Esophagus (tissue), 2 donors: ENCODE results near the gene TEX36. TPM values are rescaled to one million over a fixed set of nuclear protein-coding genes. Genes with fewer than 3 reads are reported as not detected.

ENCODE experiments used
- H3K27ac ChIP-seq, 2 donors: one replicate each; pipeline ENCODE4 v1.5.1; 2013; ENCODE audit warnings: low read depth in 2 of 2, mild to moderate bottlenecking in 2 of 2, inconsistent platforms in 1 of 2, low read length in 1 of 2, moderate library complexity in 1 of 2
- H3K27me3 ChIP-seq, 2 donors: one replicate each; pipeline ENCODE4 v1.6.1; 2013; ENCODE audit warnings: low read length in 2 of 2, control low read depth in 1 of 2, mild to moderate bottlenecking in 1 of 2; ENCODE audit not compliant: insufficient read depth in 2 of 2, control insufficient read depth in 1 of 2
- H3K36me3 ChIP-seq, 2 donors: one replicate each; pipeline ENCODE4 v1.6.1; 2013; ENCODE audit warnings: low read length in 1 of 2; ENCODE audit not compliant: control insufficient read depth in 2 of 2, insufficient read depth in 2 of 2
- H3K4me1 ChIP-seq, 2 donors: one replicate each; pipeline ENCODE4 v1.6.1; 2013; ENCODE audit warnings: low read length in 1 of 2; ENCODE audit not compliant: control insufficient read depth in 2 of 2, insufficient read depth in 2 of 2
- H3K4me3 ChIP-seq, 2 donors: one replicate each; pipeline ENCODE4 v1.5.1; 2013; ENCODE audit warnings: low read length in 2 of 2, mild to moderate bottlenecking in 2 of 2, low read depth in 1 of 2, moderate library complexity in 1 of 2
- H3K9me3 ChIP-seq, 2 donors: one replicate each; pipeline ENCODE4 v1.6.1; 2013; ENCODE audit warnings: mild to moderate bottlenecking in 2 of 2, low read depth in 1 of 2, low read length in 1 of 2, moderate library complexity in 1 of 2; ENCODE audit not compliant: control insufficient read depth in 2 of 2, insufficient read depth in 1 of 2
- WGBS, 2 donors: extraction: QIAGEN DNeasy Blood & Tissue Kit; methylation state at CpG; one replicate each; pipeline ENCODE4 v1.1.7; 2013; 5-methylcytosine and 5-hydroxymethylcytosine counted together
- polyA plus RNA-seq, 2 donors: library from polyadenylated mRNA; stranded (reverse); fragments of 200-250 nt; gene quantifications; one replicate each; pipeline ENCODE4 v1.2.3, GENCODE V29; 2013
- donor health status: healthy with polysubstance abuse.
- donor health status: Bipolar disorder and iron deficiency.

The TEX36 gene
- polyA plus RNA-seq, 2 donors = not detected

- no peaks in the 10 kb centered on the region for H3K4me1 ChIP-seq
- no peaks in the 10 kb centered on the region for H3K36me3 ChIP-seq
- WGBS, 2 donors = 66 to 70% methylated on average over 7 of the region's 7 CpGs
- no peaks in the 10 kb centered on the region for H3K9me3 ChIP-seq
- no peak overlapping the region for H3K4me3 ChIP-seq
- no peak overlapping the region for H3K27ac ChIP-seq
- no peaks in the 10 kb centered on the region for H3K27me3 ChIP-seq
These were observed 44.4 kb downstream of the TEX36 start for GRCh38 chr10:125638555-125638954.

GRCh38 chr10:125637496-125637895 is 45.5 kb downstream of the TEX36 start:
- no peaks in the 10 kb centered on the region for H3K27me3 ChIP-seq
- 72 to 76% methylated on average over 6 of the region's 6 CpGs for WGBS, 2 donors
- no peak overlapping the region for H3K27ac ChIP-seq
- no peaks in the 10 kb centered on the region for H3K36me3 ChIP-seq
- no peak overlapping the region for H3K4me3 ChIP-seq
- H3K9me3 ChIP-seq = no peaks in the 10 kb centered on the region
- no peaks in the 10 kb centered on the region for H3K4me1 ChIP-seq

GRCh38 chr10:125634606-125635005 is 48.4 kb downstream of the TEX36 start:
- H3K36me3 ChIP-seq = no peaks in the 10 kb centered on the region
- no peak overlapping the region for H3K27ac ChIP-seq
- H3K4me1 ChIP-seq = no peaks in the 10 kb centered on the region
- no peak overlapping the region for H3K4me3 ChIP-seq
- H3K9me3 ChIP-seq = no peaks in the 10 kb centered on the region
- 86 to 93% methylated on average over 5 of the region's 5 CpGs for WGBS, 2 donors
- H3K27me3 ChIP-seq = no peaks in the 10 kb centered on the region

GRCh38 chr10:125633517-125633999 is 49.4 kb downstream of the TEX36 start:
- Histone ChIP-seq H3K4me1 (no peaks in the 10 kb centered on the region), H3K9me3 (no peaks in the 10 kb centered on the region), H3K36me3 (no peaks in the 10 kb centered on the region), H3K27me3 (no peaks in the 10 kb centered on the region), H3K27ac (no peak overlapping the region), H3K4me3 (no peak overlapping the region)
- 50 to 58% methylated on average over 13 of the region's 13 CpGs for WGBS, 2 donors

GRCh38 chr10:125631806-125632205 is 51.2 kb downstream of the TEX36 start:
- H3K27me3 ChIP-seq = no peaks in the 10 kb centered on the region
- no peak overlapping the region for H3K4me3 ChIP-seq
- 75 to 78% methylated on average over 5 of the region's 5 CpGs for whole genome bisulfite sequencing, 2 donors
- no peaks in the 10 kb centered on the region for H3K4me1 ChIP-seq
- no peaks in the 10 kb centered on the region for H3K36me3 ChIP-seq
- no peak overlapping the region for H3K27ac ChIP-seq
- H3K9me3 ChIP-seq = no peaks in the 10 kb centered on the region

- Histone ChIP-seq H3K27ac (no peak overlapping the region), H3K4me1 (no peaks in the 10 kb centered on the region), H3K36me3 (no peaks in the 10 kb centered on the region), H3K4me3 (no peak overlapping the region), H3K9me3 (no peaks in the 10 kb centered on the region), H3K27me3 (no peaks in the 10 kb centered on the region)
- 82 to 84% methylated on average over 3 of the region's 3 CpGs for WGBS, 2 donors
These were observed 53.1 kb downstream of the TEX36 start for GRCh38 chr10:125629758-125630376.

GRCh38 chr10:125628104-125629049 is 54.6 kb downstream of the TEX36 start:
- Histone ChIP-seq H3K4me3 (no peak overlapping the region), H3K9me3 (no peaks in the 10 kb centered on the region), H3K4me1 (no peaks in the 10 kb centered on the region), H3K27me3 (no peaks in the 10 kb centered on the region), H3K36me3 (no peaks in the 10 kb centered on the region), H3K27ac (no peak overlapping the region)
- WGBS, 2 donors = 72 to 77% methylated on average over 11 of the region's 11 CpGs

GRCh38 chr10:125627646-125628045 is 55.3 kb downstream of the TEX36 start:
- no peak overlapping the region for H3K27ac ChIP-seq
- WGBS, 2 donors = 75 to 76% methylated on average over 4 of the region's 4 CpGs

GRCh38 chr10:125626671-125627070 is 56.3 kb downstream of the TEX36 start:
- Histone ChIP-seq H3K36me3 (no peaks in the 10 kb centered on the region), H3K27me3 (no peaks in the 10 kb centered on the region), H3K4me3 (no peak overlapping the region), H3K27ac (no peak overlapping the region), H3K4me1 (no peaks in the 10 kb centered on the region), H3K9me3 (peaks cover 0 to 2% of the 10 kb centered on the region in 2 donors)
- WGBS, 2 donors = 54% methylated on average over 6 of the region's 6 CpGs

More at GRCh38 chr10:125627646-125628045, 55.3 kb downstream of the TEX36 start:
- Histone ChIP-seq H3K4me3 (no peak overlapping the region), H3K9me3 (no peaks in the 10 kb centered on the region), H3K4me1 (no peaks in the 10 kb centered on the region), H3K27me3 (no peaks in the 10 kb centered on the region), H3K36me3 (no peaks in the 10 kb centered on the region)
